SK-N-SH (cell line): ENCODE data around the gene AFF1. TPM values are rescaled to one million over a fixed set of nuclear protein-coding genes. Genes with fewer than 3 reads are reported as not detected.

Experiments used
- CTCF ChIA-PET: fragments of 300-600, 350-600 bp; formaldehyde crosslinking; extraction: SDS; loops from one replicate; lab custom pipeline; 2021; lab: Yijun Ruan, JAX
- POLR2A ChIA-PET: fragments of 350-600 bp; sonication (Branson Sonifier 250); formaldehyde crosslinking; extraction: SDS; loops from one replicate; lab custom pipeline; 2020; ENCODE audit warnings: antibody characterized with exemption, inconsistent platforms; lab: Yijun Ruan, JAX
- DNase-seq: peaks from one replicate; pipeline ENCODE4 v3.0.0; 2012
- H2AFZ ChIP-seq: fragments of 200-600 bp; sonication (generic); 2 replicates; pipeline ENCODE4 v1.8.1; 2016; ENCODE audit warnings: antibody characterized with exemption, mild to moderate bottlenecking, low read depth
- H3F3A ChIP-seq: fragments of 200-600 bp; sonication (generic); replicated peaks from 2 replicates; pipeline ENCODE3; 2016; ENCODE audit warnings: antibody characterized with exemption, mild to moderate bottlenecking; ENCODE audit not compliant: insufficient read depth
- H3K27ac ChIP-seq, 2 experiments: fragments of 200-500 bp in 1 of 2; fragments of 200-600 bp in 1 of 2; sonication (Bioruptor generic) in 1 of 2; sonication (generic), shearing (Covaris generic) in 1 of 2; 2 replicates each; pipeline versions ENCODE4 v1.5.1 to v1.6.1; 2014 to 2016; ENCODE audit warnings: low read depth in 2 of 2, inconsistent platforms in 1 of 2, low read length in 1 of 2, mild to moderate bottlenecking in 1 of 2, mixed read lengths in 1 of 2
- H3K27me3 ChIP-seq: fragments of 200-600 bp; sonication (generic), shearing (Covaris generic); 2 replicates; pipeline ENCODE4 v1.6.1; 2016; ENCODE audit warnings: mixed run types; ENCODE audit not compliant: insufficient read depth
- H3K36me3 ChIP-seq, 2 experiments: fragments of 200-500 bp in 1 of 2; fragments of 200-600 bp in 1 of 2; sonication (Bioruptor generic) in 1 of 2; sonication (generic) in 1 of 2; replicated peaks in 1 of 2; 2 replicates each; pipeline versions ENCODE3 to v1.5.1; 2014 to 2016; ENCODE audit warnings: low read length in 1 of 2, mild to moderate bottlenecking in 1 of 2; ENCODE audit not compliant: insufficient read depth in 2 of 2, control insufficient read depth in 1 of 2
- H3K4me1 ChIP-seq, 2 experiments: fragments of 200-500 bp in 1 of 2; fragments of 200-600 bp in 1 of 2; sonication (Bioruptor generic) in 1 of 2; sonication (generic), shearing (Covaris generic) in 1 of 2; 2 replicates each; pipeline versions ENCODE4 v1.5.1 to v1.6.1; 2014 to 2016; ENCODE audit warnings: low read depth in 1 of 2, low read length in 1 of 2, mixed run types in 1 of 2; ENCODE audit not compliant: insufficient read depth in 2 of 2, control insufficient read depth in 1 of 2
- H3K4me2 ChIP-seq: fragments of 200-600 bp; sonication (generic), shearing (Covaris generic); 2 replicates; pipeline ENCODE4 v1.6.1; 2017; ENCODE audit warnings: mixed run types
- H3K4me3 ChIP-seq, 2 experiments: fragments of 200-500 bp in 1 of 2; fragments of 200-600 bp in 1 of 2; sonication (Bioruptor generic) in 1 of 2; sonication (generic), shearing (Covaris generic) in 1 of 2; 2 replicates each; pipeline versions ENCODE4 v1.5.1 to v1.8.1; 2014 to 2016; ENCODE audit warnings: low read depth in 2 of 2, inconsistent platforms in 1 of 2, low read length in 1 of 2, mild to moderate bottlenecking in 1 of 2, mixed read lengths in 1 of 2, moderate library complexity in 1 of 2
- H3K79me2 ChIP-seq: fragments of 200-600 bp; sonication (generic); 2 replicates; pipeline ENCODE4 v1.8.1; 2017; ENCODE audit warnings: mild to moderate bottlenecking; ENCODE audit not compliant: insufficient read depth
- H3K9ac ChIP-seq: fragments of 200-600 bp; sonication (generic); 2 replicates; pipeline ENCODE4 v1.6.1; 2017; ENCODE audit warnings: mixed run types
- H3K9me2 ChIP-seq: fragments of 200-600 bp; sonication (generic); 2 replicates; pipeline ENCODE4 v1.6.1; 2017; ENCODE audit warnings: mixed run types
- H3K9me3 ChIP-seq: fragments of 200-600 bp; sonication (generic); 2 replicates; pipeline ENCODE4 v1.6.1; 2017; ENCODE audit warnings: mixed run types, mild to moderate bottlenecking, moderate library complexity
- H4K20me1 ChIP-seq: fragments of 200-600 bp; sonication (generic); 2 replicates; pipeline ENCODE4 v1.6.1; 2017; ENCODE audit warnings: mild to moderate bottlenecking, mixed run types; ENCODE audit not compliant: insufficient read depth
- CHD2 ChIP-seq: fragments of 150-350 bp; IDR thresholded peaks from 2 replicates; pipeline ENCODE4 v1.6.1; 2018; ENCODE audit warnings: low read length; ENCODE audit not compliant: partially characterized antibody
- EP300 ChIP-seq, 2 experiments: IDR thresholded peaks; 2 replicates each; pipeline versions ENCODE4 v1.4.0 to v1.6.1; 2012; ENCODE audit warnings: borderline replicate concordance in 1 of 2, low read depth in 1 of 2, low read length in 1 of 2
- EZH2phosphoT487 ChIP-seq: fragments of 200-600 bp; sonication (generic); IDR thresholded peaks from 2 replicates; pipeline ENCODE4 v1.6.1; 2017; ENCODE audit warnings: low read depth, mixed run types, mild to moderate bottlenecking, antibody characterized with exemption, moderate library complexity, borderline replicate concordance
- FOXJ3 ChIP-seq: sonication (generic); formaldehyde crosslinking; IDR thresholded peaks from 2 replicates; pipeline ENCODE4 v1.5.1; 2020; ENCODE audit warnings: mild to moderate bottlenecking, missing genetic modification reagents
- FOXM1 ChIP-seq: IDR thresholded peaks from 2 replicates; pipeline ENCODE4 v1.4.0; 2012; ENCODE audit warnings: low read depth, mild to moderate bottlenecking
- GABPA ChIP-seq: IDR thresholded peaks from 2 replicates; pipeline ENCODE4 v1.4.0; 2012; ENCODE audit warnings: low read depth, mild to moderate bottlenecking
- MXI1 ChIP-seq: IDR thresholded peaks from 2 replicates; pipeline ENCODE4 v1.6.1; 2012; ENCODE audit warnings: mild to moderate bottlenecking, low read depth, low read length, improper control_type of control experiment
- POLR2AphosphoS5 ChIP-seq: IDR thresholded peaks from 2 replicates; pipeline ENCODE4 v1.6.1; 2012; ENCODE audit warnings: low read depth, low read length
- RCOR1 ChIP-seq: fragments of 150-350 bp; IDR thresholded peaks from 2 replicates; pipeline ENCODE4 v1.6.1; 2017; ENCODE audit warnings: antibody characterized with exemption, low read length
- SIN3A ChIP-seq: IDR thresholded peaks from 2 replicates; pipeline ENCODE4 v1.6.1; 2012; ENCODE audit warnings: low read depth, mild to moderate bottlenecking, low read length, moderate library complexity, borderline replicate concordance
- SMC3 ChIP-seq: IDR thresholded peaks from 2 replicates; pipeline ENCODE4 v1.6.1; 2012; ENCODE audit warnings: low read depth, low read length, improper control_type of control experiment
- TAF1 ChIP-seq: IDR thresholded peaks from 2 replicates; pipeline ENCODE4 v1.6.1; 2012; ENCODE audit warnings: low read depth, mild to moderate bottlenecking, low read length, moderate library complexity, borderline replicate concordance
- TEAD4 ChIP-seq: IDR thresholded peaks from 2 replicates; pipeline ENCODE4 v1.4.0; 2012; ENCODE audit warnings: mild to moderate bottlenecking, borderline replicate concordance; ENCODE audit not compliant: insufficient read depth
- WGBS: methylation state at CpG from one replicate; pipeline ENCODE4 v1.1.6; 2017; ENCODE audit warnings: low lambda C conversion rate; 5-methylcytosine and 5-hydroxymethylcytosine counted together
- polyA plus RNA-seq, 3 experiments: library from polyadenylated mRNA; depleted of rRNA; stranded (reverse); fragments of >200 nt; gene quantifications; 2 replicates each; pipeline ENCODE4 v1.2.3, GENCODE V29; 2012
- TF ChIP-seq, protein P1 (sequence below): fragments of 150-350 bp; IDR thresholded peaks from 2 replicates; pipeline ENCODE4 v1.6.1; 2017; ENCODE audit warnings: antibody characterized with exemption, low read length, low read depth, borderline replicate concordance
- TF ChIP-seq, protein P2 (sequence below): fragments of 200-600 bp; sonication (generic); IDR thresholded peaks from 2 replicates; pipeline ENCODE4 v1.6.1; 2017; ENCODE audit warnings: antibody characterized with exemption, mild to moderate bottlenecking, moderate library complexity
- TF ChIP-seq, protein P3 (sequence below): IDR thresholded peaks from 2 replicates; pipeline ENCODE4 v1.6.1; 2012; ENCODE audit warnings: mild to moderate bottlenecking, low read depth, low read length, moderate library complexity
- TF ChIP-seq, protein P4 (sequence below): fragments of 150-350 bp; IDR thresholded peaks from 2 replicates; pipeline ENCODE4 v1.6.1; 2016; ENCODE audit warnings: mild to moderate bottlenecking, low read depth, low read length
- TF ChIP-seq, protein P5 (sequence below): IDR thresholded peaks from 2 replicates; pipeline ENCODE4 v1.4.0; 2012; ENCODE audit warnings: low read depth, borderline replicate concordance

AFF1 gene
- polyA plus RNA-seq, 1 of the 3 experiments (the other 2 are of a cell fraction): 2.7 TPM

DNA sequence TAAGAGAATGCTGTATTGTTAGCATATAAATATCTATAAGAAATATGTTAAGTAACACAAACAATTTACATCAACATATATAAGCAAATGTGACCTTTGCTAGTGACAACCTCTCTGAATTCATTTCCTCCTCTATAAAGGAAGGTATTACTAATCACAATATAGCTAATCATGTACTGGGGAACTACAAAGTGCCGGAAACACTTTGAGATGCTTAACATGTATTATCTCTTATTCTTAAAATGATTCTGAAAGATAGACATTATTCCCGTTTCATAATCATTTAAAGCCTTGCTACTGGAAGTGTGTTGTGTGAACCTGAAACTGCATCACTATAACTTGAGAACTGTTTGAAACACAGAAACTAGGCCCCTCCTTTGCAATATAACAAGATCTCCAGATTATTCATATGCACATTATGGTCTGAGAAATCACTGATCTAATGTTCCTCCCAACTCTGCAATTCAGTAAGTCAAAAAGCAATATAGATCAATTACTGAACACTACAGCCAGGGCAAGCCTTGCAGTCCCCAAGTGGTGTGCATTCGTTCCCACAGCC is 231.6 kb downstream of the AFF1 start:
- Histone ChIP-seq H3F3A (no peaks in the 10 kb centered on the region), H3K27ac (no peak overlapping the region), H3K9me2 (no peaks in the 10 kb centered on the region), H3K9ac (no peak overlapping the region), H3K27me3 (no peaks in the 10 kb centered on the region), H3K4me3 (no peak overlapping the region), H3K36me3 (peaks cover 14 to 32% of the 10 kb centered on the region in 2 experiments), H3K9me3 (no peaks in the 10 kb centered on the region), H4K20me1 (no peaks in the 10 kb centered on the region), H3K4me2 (no peak overlapping the region), H2AFZ (no peak overlapping the region), H3K79me2 (no peaks in the 10 kb centered on the region), H3K4me1 (no peaks in the 10 kb centered on the region)
- no peak for TF ChIP-seq FOXM1
- TF ChIP-seq, protein P1, sequence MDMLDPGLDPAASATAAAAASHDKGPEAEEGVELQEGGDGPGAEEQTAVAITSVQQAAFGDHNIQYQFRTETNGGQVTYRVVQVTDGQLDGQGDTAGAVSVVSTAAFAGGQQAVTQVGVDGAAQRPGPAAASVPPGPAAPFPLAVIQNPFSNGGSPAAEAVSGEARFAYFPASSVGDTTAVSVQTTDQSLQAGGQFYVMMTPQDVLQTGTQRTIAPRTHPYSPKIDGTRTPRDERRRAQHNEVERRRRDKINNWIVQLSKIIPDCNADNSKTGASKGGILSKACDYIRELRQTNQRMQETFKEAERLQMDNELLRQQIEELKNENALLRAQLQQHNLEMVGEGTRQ: no peak
- TF ChIP-seq, protein P2, sequence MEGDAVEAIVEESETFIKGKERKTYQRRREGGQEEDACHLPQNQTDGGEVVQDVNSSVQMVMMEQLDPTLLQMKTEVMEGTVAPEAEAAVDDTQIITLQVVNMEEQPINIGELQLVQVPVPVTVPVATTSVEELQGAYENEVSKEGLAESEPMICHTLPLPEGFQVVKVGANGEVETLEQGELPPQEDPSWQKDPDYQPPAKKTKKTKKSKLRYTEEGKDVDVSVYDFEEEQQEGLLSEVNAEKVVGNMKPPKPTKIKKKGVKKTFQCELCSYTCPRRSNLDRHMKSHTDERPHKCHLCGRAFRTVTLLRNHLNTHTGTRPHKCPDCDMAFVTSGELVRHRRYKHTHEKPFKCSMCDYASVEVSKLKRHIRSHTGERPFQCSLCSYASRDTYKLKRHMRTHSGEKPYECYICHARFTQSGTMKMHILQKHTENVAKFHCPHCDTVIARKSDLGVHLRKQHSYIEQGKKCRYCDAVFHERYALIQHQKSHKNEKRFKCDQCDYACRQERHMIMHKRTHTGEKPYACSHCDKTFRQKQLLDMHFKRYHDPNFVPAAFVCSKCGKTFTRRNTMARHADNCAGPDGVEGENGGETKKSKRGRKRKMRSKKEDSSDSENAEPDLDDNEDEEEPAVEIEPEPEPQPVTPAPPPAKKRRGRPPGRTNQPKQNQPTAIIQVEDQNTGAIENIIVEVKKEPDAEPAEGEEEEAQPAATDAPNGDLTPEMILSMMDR: no peak
- TF ChIP-seq TEAD4: no peak
- no peak for TF ChIP-seq EZH2phosphoT487
- TF ChIP-seq MXI1: no peak
- TF ChIP-seq SIN3A: no peak
- TF ChIP-seq RCOR1: no peak
- TF ChIP-seq, protein P3, sequence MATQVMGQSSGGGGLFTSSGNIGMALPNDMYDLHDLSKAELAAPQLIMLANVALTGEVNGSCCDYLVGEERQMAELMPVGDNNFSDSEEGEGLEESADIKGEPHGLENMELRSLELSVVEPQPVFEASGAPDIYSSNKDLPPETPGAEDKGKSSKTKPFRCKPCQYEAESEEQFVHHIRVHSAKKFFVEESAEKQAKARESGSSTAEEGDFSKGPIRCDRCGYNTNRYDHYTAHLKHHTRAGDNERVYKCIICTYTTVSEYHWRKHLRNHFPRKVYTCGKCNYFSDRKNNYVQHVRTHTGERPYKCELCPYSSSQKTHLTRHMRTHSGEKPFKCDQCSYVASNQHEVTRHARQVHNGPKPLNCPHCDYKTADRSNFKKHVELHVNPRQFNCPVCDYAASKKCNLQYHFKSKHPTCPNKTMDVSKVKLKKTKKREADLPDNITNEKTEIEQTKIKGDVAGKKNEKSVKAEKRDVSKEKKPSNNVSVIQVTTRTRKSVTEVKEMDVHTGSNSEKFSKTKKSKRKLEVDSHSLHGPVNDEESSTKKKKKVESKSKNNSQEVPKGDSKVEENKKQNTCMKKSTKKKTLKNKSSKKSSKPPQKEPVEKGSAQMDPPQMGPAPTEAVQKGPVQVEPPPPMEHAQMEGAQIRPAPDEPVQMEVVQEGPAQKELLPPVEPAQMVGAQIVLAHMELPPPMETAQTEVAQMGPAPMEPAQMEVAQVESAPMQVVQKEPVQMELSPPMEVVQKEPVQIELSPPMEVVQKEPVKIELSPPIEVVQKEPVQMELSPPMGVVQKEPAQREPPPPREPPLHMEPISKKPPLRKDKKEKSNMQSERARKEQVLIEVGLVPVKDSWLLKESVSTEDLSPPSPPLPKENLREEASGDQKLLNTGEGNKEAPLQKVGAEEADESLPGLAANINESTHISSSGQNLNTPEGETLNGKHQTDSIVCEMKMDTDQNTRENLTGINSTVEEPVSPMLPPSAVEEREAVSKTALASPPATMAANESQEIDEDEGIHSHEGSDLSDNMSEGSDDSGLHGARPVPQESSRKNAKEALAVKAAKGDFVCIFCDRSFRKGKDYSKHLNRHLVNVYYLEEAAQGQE: no peak
- no peak for TF ChIP-seq TAF1
- TF ChIP-seq FOXJ3: no peak
- TF ChIP-seq, protein P4, sequence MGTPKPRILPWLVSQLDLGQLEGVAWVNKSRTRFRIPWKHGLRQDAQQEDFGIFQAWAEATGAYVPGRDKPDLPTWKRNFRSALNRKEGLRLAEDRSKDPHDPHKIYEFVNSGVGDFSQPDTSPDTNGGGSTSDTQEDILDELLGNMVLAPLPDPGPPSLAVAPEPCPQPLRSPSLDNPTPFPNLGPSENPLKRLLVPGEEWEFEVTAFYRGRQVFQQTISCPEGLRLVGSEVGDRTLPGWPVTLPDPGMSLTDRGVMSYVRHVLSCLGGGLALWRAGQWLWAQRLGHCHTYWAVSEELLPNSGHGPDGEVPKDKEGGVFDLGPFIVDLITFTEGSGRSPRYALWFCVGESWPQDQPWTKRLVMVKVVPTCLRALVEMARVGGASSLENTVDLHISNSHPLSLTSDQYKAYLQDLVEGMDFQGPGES: no peak
- TF ChIP-seq POLR2AphosphoS5: no peak
- no peak for TF ChIP-seq CHD2
- TF ChIP-seq, protein P5, sequence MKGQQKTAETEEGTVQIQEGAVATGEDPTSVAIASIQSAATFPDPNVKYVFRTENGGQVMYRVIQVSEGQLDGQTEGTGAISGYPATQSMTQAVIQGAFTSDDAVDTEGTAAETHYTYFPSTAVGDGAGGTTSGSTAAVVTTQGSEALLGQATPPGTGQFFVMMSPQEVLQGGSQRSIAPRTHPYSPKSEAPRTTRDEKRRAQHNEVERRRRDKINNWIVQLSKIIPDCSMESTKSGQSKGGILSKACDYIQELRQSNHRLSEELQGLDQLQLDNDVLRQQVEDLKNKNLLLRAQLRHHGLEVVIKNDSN: no peak
- no peak for TF ChIP-seq EP300 (IDR thresholded peaks at IDR 0.05; ENCODE audit: borderline replicate concordance in 1 of 2, low read depth in 1 of 2, low read length in 1 of 2)
- no peak for TF ChIP-seq GABPA
- TF ChIP-seq SMC3: no peak
- ChIA-PET CTCF (no interaction called here), POLR2A (no interaction called here)
- 91% methylated on average over 3 of the region's 3 CpGs for WGBS
- no peak for DNase-seq
